Activated naive CD8-positive, alpha-beta T cell treated with anti-CD3 and anti-CD28 coated beads, Interleukin-2, amount 50 U/mL, for 24 hours (primary cell): ENCODE measurements around the gene ZNF284.
"Not testable (repeated sequence)": the region's sequence is repeated elsewhere in the genome, so short reads cannot be mapped to it uniquely, and the experiment has no call there.

Experiments
- ATAC-seq: fragments of 150-1000 bp; cut with Tn5 transposase; one replicate; pipeline ENCODE4 v1.10.0; 2021
- DNase-seq: peaks from one replicate; pipeline ENCODE4 v3.0.0; 2021
- H3K27ac Mint-ChIP-seq: one replicate; pipeline ENCODE4 v1.8.0; 2021; ENCODE audit warnings: mild to moderate bottlenecking, mixed read lengths
- H3K27me3 Mint-ChIP-seq: one replicate; pipeline ENCODE4 v1.8.0; 2021; ENCODE audit warnings: mixed read lengths
- H3K36me3 Mint-ChIP-seq: one replicate; pipeline ENCODE4 v1.8.0; 2021; ENCODE audit warnings: low read depth, mixed read lengths
- H3K4me1 Mint-ChIP-seq: one replicate; pipeline ENCODE4 v1.8.0; 2021; ENCODE audit warnings: mixed read lengths
- H3K4me3 Mint-ChIP-seq: one replicate; pipeline ENCODE4 v1.8.0; 2021; ENCODE audit warnings: mild to moderate bottlenecking, moderate library complexity, mixed read lengths
- H3K9me3 Mint-ChIP-seq: one replicate; pipeline ENCODE4 v1.8.0; 2021; ENCODE audit warnings: mixed read lengths

Gene ZNF284

DNA sequence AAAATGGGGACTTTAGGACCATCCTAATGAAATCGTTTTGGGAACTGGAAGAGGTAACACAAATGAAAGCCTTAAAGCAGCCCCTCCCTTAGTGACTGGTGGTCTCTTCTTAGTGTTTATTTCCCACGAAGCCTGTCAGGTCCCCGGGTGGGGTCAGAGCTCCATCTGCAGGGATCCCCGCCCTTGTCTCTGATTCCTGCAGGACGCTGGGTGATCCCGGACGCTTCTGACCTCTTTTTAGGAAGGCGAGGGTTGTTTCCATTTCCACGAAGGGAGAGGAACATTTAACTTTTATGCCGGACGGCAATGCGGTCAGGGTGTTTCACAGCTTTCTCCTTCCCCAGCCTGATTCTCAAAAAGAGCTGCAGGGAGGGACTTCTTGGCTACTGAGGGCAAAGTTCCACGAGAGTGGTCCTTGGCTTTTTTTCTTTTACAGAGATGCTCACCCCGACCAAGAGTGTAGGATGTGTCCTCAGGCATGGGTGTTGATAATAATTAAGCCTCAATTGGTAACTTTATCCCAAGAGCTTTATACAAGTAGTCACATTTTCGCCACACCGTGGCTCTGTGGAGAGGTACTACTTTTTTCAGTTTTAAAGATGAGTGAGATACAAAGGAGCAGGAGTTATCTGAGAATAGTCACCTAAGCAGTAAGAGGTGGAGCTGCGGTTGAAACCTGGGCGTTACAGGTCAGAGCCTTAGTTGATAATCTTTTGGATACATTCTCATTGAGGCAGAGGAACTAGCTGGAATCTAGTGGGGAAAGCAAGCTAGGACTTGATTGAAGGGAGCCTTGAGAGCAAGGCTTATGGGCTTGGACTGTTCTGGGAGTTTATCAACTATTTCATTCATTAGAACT lies 813 bp downstream of the ZNF284 start:
- peaks cover 42% of the 10 kb centered on the region for H3K9me3 Mint-ChIP-seq
- DNase-seq (peak; percentile 6), ATAC-seq (no peak)
- peaks cover 22% of the 10 kb centered on the region for H3K4me1 Mint-ChIP-seq
- peaks cover 32% of the 10 kb centered on the region for H3K36me3 Mint-ChIP-seq
- H3K27ac Mint-ChIP-seq: peak overlapping the region; percentile 68
- no peaks in the 10 kb centered on the region for H3K27me3 Mint-ChIP-seq
- H3K4me3 Mint-ChIP-seq: peak overlapping the region; percentile 84

DNA sequence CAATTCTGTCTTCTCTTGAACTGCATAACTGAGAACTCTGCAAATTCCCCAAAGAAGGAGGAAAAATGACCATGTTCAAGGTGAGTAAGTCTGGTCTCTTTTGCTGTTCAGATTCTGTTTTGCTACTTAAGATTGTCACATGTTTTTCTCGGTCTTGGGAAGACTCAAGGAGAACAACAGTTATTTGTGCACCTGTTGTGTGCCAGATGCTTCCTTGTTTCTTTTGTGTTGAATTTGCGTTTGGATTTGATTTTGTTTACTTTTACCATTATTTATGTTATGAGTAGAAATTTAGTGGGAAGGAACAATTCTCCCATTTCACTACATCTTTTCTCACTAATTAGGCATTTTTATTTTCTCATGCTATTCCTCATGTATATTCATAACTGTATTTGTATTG lies 4.4 kb downstream of the ZNF284 start:
- Mint-ChIP-seq H3K27me3 (no peaks in the 10 kb centered on the region), H3K27ac (no peak overlapping the region), H3K4me1 (peaks cover 17% of the 10 kb centered on the region), H3K9me3 (peaks cover 15% of the 10 kb centered on the region), H3K4me3 (no peak overlapping the region), H3K36me3 (peaks cover 32% of the 10 kb centered on the region)
- ATAC-seq: no peak
- no peak for DNase-seq

DNA sequence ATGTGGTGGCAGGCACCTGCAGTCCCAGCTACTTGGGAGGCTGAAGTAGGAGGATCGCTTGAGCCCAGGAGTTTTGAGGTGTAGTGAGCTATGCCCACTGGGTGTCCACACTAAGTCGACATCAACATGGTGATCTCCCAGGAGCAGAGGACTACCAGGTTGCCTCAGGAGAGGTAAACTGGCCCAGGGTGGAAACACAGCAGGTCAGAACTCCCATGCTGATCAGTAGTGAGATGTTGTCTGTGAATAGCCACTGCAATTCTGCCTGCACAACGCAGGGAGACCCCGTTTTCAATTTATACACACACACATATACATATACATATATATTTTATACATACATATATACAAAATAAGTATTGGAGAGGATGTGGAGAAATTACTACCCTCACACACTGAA lies 20.1 kb downstream of the ZNF284 start:
- Mint-ChIP-seq H3K4me1 (peaks cover 10% of the 10 kb centered on the region), H3K9me3 (peaks cover 13% of the 10 kb centered on the region), H3K27me3 (no peaks in the 10 kb centered on the region), H3K36me3 (peaks cover 15% of the 10 kb centered on the region), H3K27ac (no peak overlapping the region), H3K4me3 (no peak overlapping the region)
- ATAC-seq: no peak
- no peak for DNase-seq

DNA sequence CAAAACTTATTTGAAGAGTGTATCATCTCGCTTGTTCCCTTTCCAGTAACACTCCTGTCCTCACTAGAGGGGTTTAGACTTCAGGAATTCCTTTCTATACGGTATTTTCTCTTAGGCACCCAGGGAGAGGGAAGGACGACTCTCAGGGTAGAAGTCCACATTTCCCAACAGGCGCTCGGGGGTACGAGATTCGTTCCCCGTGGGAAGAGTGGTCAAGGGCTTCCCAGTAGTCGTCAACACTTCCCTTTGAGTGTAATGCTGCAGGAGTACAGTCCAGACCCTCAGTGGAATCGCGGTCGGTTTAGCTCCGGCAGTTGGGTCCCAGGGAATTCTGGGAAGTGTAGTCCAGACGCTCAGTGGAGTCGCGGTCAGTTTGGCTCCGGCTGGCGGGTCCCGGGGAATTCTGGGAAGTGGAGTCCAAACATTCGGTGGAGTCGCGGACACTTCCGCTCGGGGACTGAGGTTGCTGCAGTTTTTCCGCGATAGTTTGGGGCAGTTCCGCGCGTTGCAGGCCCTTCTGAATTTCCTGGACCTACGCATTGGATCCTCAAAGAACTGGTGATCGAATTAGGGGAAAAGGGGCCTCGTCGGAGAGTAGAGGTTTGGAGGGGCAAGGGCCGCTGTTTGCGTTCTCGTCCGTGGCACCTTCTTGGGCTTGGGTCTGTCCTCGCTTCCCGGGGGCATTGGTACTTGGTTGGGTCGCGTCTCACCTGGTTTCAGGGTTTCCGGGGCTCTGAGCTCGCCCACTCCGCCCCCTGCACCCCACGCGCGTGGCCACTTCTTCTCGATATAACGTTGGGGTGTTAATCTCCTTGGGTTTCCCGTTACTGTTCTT lies 22.2 kb downstream of the ZNF284 start, which contains the start of gene ZNF224:
TSS of gene ZNF224 (plus strand) at position 431 of the 835 bp plus-strand sequence. CDS start 3,513 bp downstream, outside the sequence.
- Mint-ChIP-seq H3K27me3 (no peaks in the 10 kb centered on the region), H3K4me3 (peak within 1 kb of the TSS; percentile 90), H3K27ac (peak within 1 kb of the TSS; percentile 88), H3K4me1 (peaks cover 10% of the 10 kb centered on the region), H3K9me3 (peaks cover 12% of the 10 kb centered on the region), H3K36me3 (peaks cover 25% of the 10 kb centered on the region)
- ATAC-seq (peak; percentile 89), DNase-seq (peak; percentile 82)

GRCh38 chr19:44107751-44108150 lies 35.8 kb downstream of the ZNF284 start:
- Mint-ChIP-seq H3K27ac (no peak overlapping the region), H3K9me3 (peaks cover 60% of the 10 kb centered on the region), H3K36me3 (peaks cover 76% of the 10 kb centered on the region), H3K4me3 (no peak overlapping the region), H3K4me1 (peaks cover 14% of the 10 kb centered on the region), H3K27me3 (no peaks in the 10 kb centered on the region)
- no peak for DNase-seq
- ATAC-seq: no peak

DNA sequence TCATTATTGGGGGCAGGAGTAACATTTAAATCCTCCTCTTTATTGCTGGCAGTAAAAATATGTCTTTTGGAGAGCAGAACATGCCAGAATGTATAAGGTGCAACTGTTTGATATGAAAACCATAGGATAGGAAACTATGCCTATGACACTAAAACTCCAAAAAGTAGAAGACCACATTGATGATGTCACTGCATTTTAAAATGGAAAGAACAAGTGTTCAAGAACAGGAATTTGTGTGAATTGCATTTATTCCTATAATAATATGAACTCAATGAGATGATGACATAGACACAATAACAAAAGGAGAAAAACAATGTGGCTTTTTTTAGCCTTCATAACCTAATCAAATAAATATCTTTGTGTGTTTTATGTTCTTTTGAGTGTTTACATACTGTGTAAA lies 37.5 kb downstream of the ZNF284 start:
- Mint-ChIP-seq H3K36me3 (peaks cover 59% of the 10 kb centered on the region), H3K27me3 (no peaks in the 10 kb centered on the region), H3K27ac (no peak overlapping the region), H3K4me1 (peaks cover 25% of the 10 kb centered on the region), H3K9me3 (peaks cover 50% of the 10 kb centered on the region), H3K4me3 (no peak overlapping the region)
- DNase-seq (no peak), ATAC-seq (no peak)

- Mint-ChIP-seq H3K27ac (no peak overlapping the region), H3K9me3 (peaks cover 34% of the 10 kb centered on the region), H3K4me3 (peak overlapping the region; percentile 53), H3K36me3 (peaks cover 52% of the 10 kb centered on the region), H3K27me3 (no peaks in the 10 kb centered on the region), H3K4me1 (peaks cover 31% of the 10 kb centered on the region)
- no peak for DNase-seq
- ATAC-seq: peak; percentile 21
Measured at GRCh38 chr19:44111910-44112463, 40.0 kb downstream of the ZNF284 start.

GRCh38 chr19:44112802-44113137 lies 40.8 kb downstream of the ZNF284 start:
- Mint-ChIP-seq H3K4me1 (peaks cover 31% of the 10 kb centered on the region), H3K4me3 (peak overlapping the region; percentile 100), H3K9me3 (peaks cover 26% of the 10 kb centered on the region), H3K27me3 (no peaks in the 10 kb centered on the region), H3K27ac (peak overlapping the region; percentile 97), H3K36me3 (peaks cover 50% of the 10 kb centered on the region)
- ATAC-seq (no peak), DNase-seq (no peak)

DNA sequence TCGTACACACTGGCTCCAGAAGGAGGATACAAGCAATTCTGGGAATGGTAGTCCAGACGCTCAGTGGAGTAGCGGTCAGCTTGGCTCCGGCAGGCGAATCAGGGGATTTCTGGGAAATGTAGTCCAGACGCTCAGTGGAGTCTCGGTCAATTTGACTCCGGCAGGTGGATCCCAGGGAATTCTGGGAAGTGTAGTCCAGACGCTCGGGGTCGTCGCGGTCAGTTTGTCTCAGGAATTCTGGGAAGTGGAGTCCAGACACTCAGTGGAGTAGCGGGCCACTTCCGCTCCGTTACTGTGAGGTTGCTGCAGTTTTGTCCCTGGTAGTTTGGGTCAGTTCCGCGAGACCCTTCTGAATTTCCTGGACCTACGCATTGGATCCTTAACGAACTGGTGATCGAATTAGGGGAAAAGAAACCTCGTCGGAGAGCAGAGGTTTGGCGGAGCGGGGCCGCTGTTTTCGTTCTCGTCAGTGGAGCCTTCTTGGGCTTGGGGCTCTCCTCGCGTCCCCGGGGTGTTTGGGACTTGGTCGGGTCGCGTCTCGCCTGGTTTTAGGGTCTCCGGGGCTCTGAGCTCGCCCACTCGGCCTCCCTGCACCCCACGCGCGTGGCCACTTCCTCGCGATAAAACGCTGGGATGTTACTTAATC lies 41.3 kb downstream of the ZNF284 start, which contains the start of gene ZNF225:
TSS of gene ZNF225 (plus strand) at position 262 of the 646 bp plus-strand sequence. CDS start 2,429 bp downstream, outside the sequence.
- Mint-ChIP-seq H3K27me3 (no peaks in the 10 kb centered on the region), H3K36me3 (peaks cover 48% of the 10 kb centered on the region), H3K4me1 (peaks cover 31% of the 10 kb centered on the region), H3K4me3 (peak within 1 kb of the TSS; percentile 100), H3K27ac (peak within 1 kb of the TSS; percentile 97), H3K9me3 (peaks cover 21% of the 10 kb centered on the region)
- ATAC-seq (peak; percentile 98), DNase-seq (peak; percentile 83)

- ATAC-seq: no peak
- H3K27ac Mint-ChIP-seq: peak overlapping the region; percentile 97
- no peaks in the 10 kb centered on the region for H3K27me3 Mint-ChIP-seq
- H3K9me3 Mint-ChIP-seq: peaks cover 18% of the 10 kb centered on the region
- peak overlapping the region; percentile 100 for H3K4me3 Mint-ChIP-seq
- H3K36me3 Mint-ChIP-seq: peaks cover 47% of the 10 kb centered on the region
- H3K4me1 Mint-ChIP-seq: peaks cover 31% of the 10 kb centered on the region
- DNase-seq: peak; percentile 10
Measured at GRCh38 chr19:44113784-44114390, 41.9 kb downstream of the ZNF284 start.

DNA sequence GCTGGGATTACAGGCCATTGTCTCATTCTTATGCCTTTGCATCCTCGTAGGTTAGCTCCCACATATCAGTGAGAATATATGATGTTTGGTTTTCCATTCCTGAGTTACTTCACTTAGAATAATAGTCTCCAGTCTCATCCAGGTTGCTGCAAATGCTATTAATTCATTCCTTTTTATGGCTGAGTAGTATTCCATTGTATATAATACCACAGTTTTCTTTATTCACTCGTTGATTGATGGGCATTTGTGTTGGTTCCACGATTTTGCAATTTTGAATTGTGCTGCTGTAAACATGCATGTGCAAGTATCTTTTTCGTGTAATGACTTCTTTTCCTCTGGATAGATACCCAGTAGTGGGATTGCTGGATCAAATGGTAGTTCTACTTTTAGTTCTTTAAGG lies 49.2 kb downstream of the ZNF284 start:
- not testable (repeated sequence) for H3K27me3 Mint-ChIP-seq, H3K4me3 Mint-ChIP-seq, H3K27ac Mint-ChIP-seq, ATAC-seq, H3K4me1 Mint-ChIP-seq, DNase-seq
- Mint-ChIP-seq H3K36me3 (peaks cover 89% of the 10 kb centered on the region), H3K9me3 (peaks cover 66% of the 10 kb centered on the region)

GRCh38 chr19:44131955-44132354 lies 60.0 kb downstream of the ZNF284 start:
- peaks cover 52% of the 10 kb centered on the region for H3K9me3 Mint-ChIP-seq
- H3K36me3 Mint-ChIP-seq: peaks cover 52% of the 10 kb centered on the region
- H3K27me3 Mint-ChIP-seq: no peaks in the 10 kb centered on the region
- DNase-seq: no peak
- H3K4me3 Mint-ChIP-seq: no peak overlapping the region
- ATAC-seq: no peak
- H3K27ac Mint-ChIP-seq: no peak overlapping the region
- no peaks in the 10 kb centered on the region for H3K4me1 Mint-ChIP-seq
